ENCODE results near the gene LRRC46. TPM values are rescaled to one million over a fixed set of nuclear protein-coding genes. Genes with fewer than 3 reads are reported as not detected.

Gene LRRC46
- polyA plus RNA-seq, 3 donors, result 0.12 to 0.65 (median 0.22) TPM

DNA sequence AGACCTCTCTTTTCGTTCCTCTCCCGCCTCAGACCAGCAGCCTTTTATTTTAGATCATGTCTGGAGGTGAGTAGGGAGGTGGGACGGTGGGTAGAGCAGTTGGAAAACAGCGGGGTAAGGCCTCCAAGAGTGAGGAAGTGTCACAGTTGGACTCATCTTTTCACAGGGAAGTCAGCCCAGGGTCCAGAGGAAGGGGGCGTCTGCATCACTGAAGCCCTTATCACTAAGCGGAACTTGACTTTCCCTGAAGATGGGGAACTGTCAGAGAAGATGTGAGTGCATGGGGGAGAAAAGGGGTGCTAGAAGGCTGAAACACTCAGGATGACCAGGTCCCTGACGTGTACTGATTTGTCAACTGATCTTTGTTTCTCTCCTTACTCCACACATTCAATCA lies 461 bp downstream of the LRRC46 start:
- intact Hi-C loops (cut with micrococcal nuclease), result no loop called here
- Histone ChIP-seq H3K9ac (ENCODE audit: insufficient read depth, low read length, poor library complexity, severe bottlenecking) (peak overlapping the region; percentile 76), H3K79me2 (ENCODE audit: insufficient read depth, low read length) (peaks cover 21% of the 10 kb centered on the region), H3K4me2 (replicated peaks; ENCODE audit: extremely low read depth, low read length, poor library complexity, severe bottlenecking) (peak overlapping the region; percentile 89), H4K20me1 (ENCODE audit: insufficient read depth, low read length) (no peaks in the 10 kb centered on the region), H3K36me3 (replicated peaks in 1 of 2; ENCODE audit: control insufficient read depth in 1 of 2, insufficient read depth in 2 of 2, low read length in 2 of 2) (peaks cover 20 to 21% of the 10 kb centered on the region in 2 donors), H3K4me1 (ENCODE audit: control insufficient read depth in 1 of 2, insufficient read depth in 2 of 2, low read length in 2 of 2) (peaks cover 29 to 42% of the 10 kb centered on the region in 2 donors), H3K4me3 (replicated peaks in 1 of 3; ENCODE audit: low read depth in 2 of 3, low read length in 3 of 3) (peak overlapping the region; percentile 88 to 93 (median 91)), H3K27ac (ENCODE audit: low read depth in 1 of 2, low read length in 2 of 2) (peak overlapping the region; percentile 77 to 85), H2AFZ (ENCODE audit: insufficient read depth, low read depth, low read length, poor library complexity, severe bottlenecking) (peak overlapping the region; percentile 93), H3K9me3 (replicated peaks in 1 of 2; ENCODE audit: control insufficient read depth in 1 of 2, insufficient read depth in 1 of 2, low read length in 2 of 2) (no peaks in the 10 kb centered on the region), H3K27me3 (ENCODE audit: control insufficient read depth in 2 of 2, insufficient read depth in 2 of 2, low read length in 2 of 2) (no peaks in the 10 kb centered on the region)
- H3K27me3 Mint-ChIP-seq (ENCODE audit: low read depth in 3 of 3), result no peaks in the 10 kb centered on the region
- peaks cover 22 to 37% of the 10 kb centered on the region in 2 donors for H3K36me3 Mint-ChIP-seq
- H3K4me3 Mint-ChIP-seq, result peak overlapping the region; percentile 94
- DNase-seq, result peak; percentile 68 to 83 (median 78)
- TF ChIP-seq, protein P1, sequence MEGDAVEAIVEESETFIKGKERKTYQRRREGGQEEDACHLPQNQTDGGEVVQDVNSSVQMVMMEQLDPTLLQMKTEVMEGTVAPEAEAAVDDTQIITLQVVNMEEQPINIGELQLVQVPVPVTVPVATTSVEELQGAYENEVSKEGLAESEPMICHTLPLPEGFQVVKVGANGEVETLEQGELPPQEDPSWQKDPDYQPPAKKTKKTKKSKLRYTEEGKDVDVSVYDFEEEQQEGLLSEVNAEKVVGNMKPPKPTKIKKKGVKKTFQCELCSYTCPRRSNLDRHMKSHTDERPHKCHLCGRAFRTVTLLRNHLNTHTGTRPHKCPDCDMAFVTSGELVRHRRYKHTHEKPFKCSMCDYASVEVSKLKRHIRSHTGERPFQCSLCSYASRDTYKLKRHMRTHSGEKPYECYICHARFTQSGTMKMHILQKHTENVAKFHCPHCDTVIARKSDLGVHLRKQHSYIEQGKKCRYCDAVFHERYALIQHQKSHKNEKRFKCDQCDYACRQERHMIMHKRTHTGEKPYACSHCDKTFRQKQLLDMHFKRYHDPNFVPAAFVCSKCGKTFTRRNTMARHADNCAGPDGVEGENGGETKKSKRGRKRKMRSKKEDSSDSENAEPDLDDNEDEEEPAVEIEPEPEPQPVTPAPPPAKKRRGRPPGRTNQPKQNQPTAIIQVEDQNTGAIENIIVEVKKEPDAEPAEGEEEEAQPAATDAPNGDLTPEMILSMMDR (IDR thresholded peaks at IDR 0.05), result no peak
- WGBS (ENCODE audit: insufficient coverage), result 8% methylated on average over 2 of the region's 7 CpGs
- peaks cover 0 to 1% (median 0%) of the 10 kb centered on the region in 7 donors for H3K9me3 Mint-ChIP-seq
- peaks cover 46% of the 10 kb centered on the region for H3K4me1 Mint-ChIP-seq
- peak overlapping the region; percentile 92 to 99 (median 97) for H3K27ac Mint-ChIP-seq

DNA sequence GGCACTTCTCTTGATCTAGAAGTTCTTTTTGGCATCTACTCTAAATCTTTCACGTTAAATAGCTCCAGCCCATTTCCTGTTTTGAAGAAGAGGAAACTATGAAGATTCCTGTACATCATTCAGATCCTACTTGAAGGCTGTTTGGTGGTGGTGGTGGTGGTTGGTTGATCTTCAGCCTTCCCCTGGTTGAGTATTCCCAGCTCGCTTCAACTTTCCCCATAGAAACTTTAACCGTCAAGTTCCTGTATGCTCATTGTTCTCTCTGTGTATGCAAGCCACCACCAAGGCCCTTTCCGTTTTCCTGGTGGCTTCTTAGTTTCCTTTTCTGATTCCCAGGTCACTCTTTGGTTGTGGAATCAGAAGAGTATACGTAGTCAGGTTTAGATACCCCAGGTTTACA lies 3.3 kb downstream of the LRRC46 start:
- H3K79me2 ChIP-seq (ENCODE audit: insufficient read depth, low read length), result peaks cover 15% of the 10 kb centered on the region
- TF ChIP-seq, protein P1 (IDR thresholded peaks at IDR 0.05), result no peak
- H3K9ac ChIP-seq (ENCODE audit: insufficient read depth, low read length, poor library complexity, severe bottlenecking), result no peak overlapping the region
- no peak overlapping the region for H2AFZ ChIP-seq (ENCODE audit: insufficient read depth, low read depth, low read length, poor library complexity, severe bottlenecking)
- H3K9me3 Mint-ChIP-seq, result no peaks in the 10 kb centered on the region
- no peak for DNase-seq
- H3K4me1 ChIP-seq (ENCODE audit: control insufficient read depth in 1 of 2, insufficient read depth in 2 of 2, low read length in 2 of 2), result peaks cover 29 to 42% of the 10 kb centered on the region in 2 donors
- H3K36me3 ChIP-seq (replicated peaks in 1 of 2; ENCODE audit: control insufficient read depth in 1 of 2, insufficient read depth in 2 of 2, low read length in 2 of 2), result peaks cover 7 to 19% of the 10 kb centered on the region in 2 donors
- H3K27ac ChIP-seq (ENCODE audit: low read depth in 1 of 2, low read length in 2 of 2), result no peak overlapping the region
- intact Hi-C loops (cut with micrococcal nuclease), result loop anchor here in 1 of 2 donors (5.0 kb wide), 1 partner anchor 183 kb away; no protein-coding TSS in a partner anchor
- no peak overlapping the region for H3K4me3 ChIP-seq (replicated peaks in 1 of 3; ENCODE audit: low read depth in 2 of 3, low read length in 3 of 3)
- no peak overlapping the region for H3K4me3 Mint-ChIP-seq
- no peak overlapping the region for H3K4me2 ChIP-seq (replicated peaks; ENCODE audit: extremely low read depth, low read length, poor library complexity, severe bottlenecking)
- peak overlapping the region in 1 of 7 donors; percentile 40 for H3K27ac Mint-ChIP-seq
- no peaks in the 10 kb centered on the region for H3K27me3 Mint-ChIP-seq (ENCODE audit: low read depth in 3 of 3)
- H3K36me3 Mint-ChIP-seq, result peaks cover 23% of the 10 kb centered on the region in 2 donors
- H3K4me1 Mint-ChIP-seq, result peaks cover 46% of the 10 kb centered on the region
- WGBS (ENCODE audit: insufficient coverage), result no CpG with 5 or more reads among the region's 5 CpGs
- H4K20me1 ChIP-seq (ENCODE audit: insufficient read depth, low read length), result no peaks in the 10 kb centered on the region
- H3K27me3 ChIP-seq (ENCODE audit: control insufficient read depth in 2 of 2, insufficient read depth in 2 of 2, low read length in 2 of 2), result no peaks in the 10 kb centered on the region
- no peaks in the 10 kb centered on the region for H3K9me3 ChIP-seq (replicated peaks in 1 of 2; ENCODE audit: control insufficient read depth in 1 of 2, insufficient read depth in 1 of 2, low read length in 2 of 2)
